ENCODE measurements around the gene MESP2. TPM values are rescaled to one million over a fixed set of nuclear protein-coding genes. Genes with fewer than 3 reads are reported as not detected.
A peak's percentile ranks its signal among the peaks of the same experiment; 100 is the strongest.

MESP2 gene
- polyA plus RNA-seq, 4 donors = 0.34 to 0.39 TPM; not detected in 2

DNA sequence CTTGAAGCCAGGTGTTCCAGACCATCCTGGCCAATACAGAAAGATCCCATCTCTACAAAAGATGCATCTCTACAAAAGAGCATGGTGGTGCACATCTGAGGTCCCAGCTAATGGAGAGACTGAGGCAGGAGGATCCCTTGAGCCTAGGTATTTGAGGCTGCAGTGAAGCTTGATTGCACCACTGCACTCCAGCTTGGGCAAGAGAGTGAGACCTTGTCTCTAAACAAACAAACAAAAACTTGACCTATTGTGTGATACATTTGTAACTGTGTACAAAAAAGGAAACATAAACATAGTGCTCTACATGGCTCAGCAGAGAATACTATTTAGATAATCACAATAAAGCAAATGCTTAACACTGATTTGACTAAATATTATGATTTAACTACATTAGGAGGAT is 19.9 kb downstream of the MESP2 start:
- H3K4me3 ChIP-seq (ENCODE audit: low read depth in 1 of 3, low read length in 3 of 3) = no peak overlapping the region
- H3K4me1 ChIP-seq (ENCODE audit: control insufficient read depth in 3 of 3, insufficient read depth in 2 of 3, low read depth in 1 of 3, low read length in 2 of 3) = peaks cover 0 to 6% (median 3%) of the 10 kb centered on the region in 3 donors
- H3K27ac ChIP-seq (ENCODE audit: low read depth in 1 of 3, low read length in 2 of 3) = no peak overlapping the region
- no peaks in the 10 kb centered on the region for H3K27me3 ChIP-seq (ENCODE audit: control insufficient read depth in 3 of 3, insufficient read depth in 3 of 3, low read length in 3 of 3)
- DNase-seq (peak in 1 of 2 donors; percentile 5), FAIRE-seq (no peak)
- H3K9me3 ChIP-seq (ENCODE audit: control insufficient read depth in 2 of 2, insufficient read depth in 1 of 2, low read depth in 1 of 2, low read length in 1 of 2) = no peaks in the 10 kb centered on the region
- H3K36me3 ChIP-seq (ENCODE audit: control insufficient read depth in 3 of 3, insufficient read depth in 2 of 3, low read depth in 1 of 3, low read length in 3 of 3) = peaks cover 2 to 88% (median 30%) of the 10 kb centered on the region in 3 donors

GRCh38 chr15:89797678-89798201 is 21.6 kb downstream of the MESP2 start:
- FAIRE-seq = no peak
- peaks cover 3 to 88% (median 22%) of the 10 kb centered on the region in 3 donors for H3K36me3 ChIP-seq (ENCODE audit: control insufficient read depth in 3 of 3, insufficient read depth in 2 of 3, low read depth in 1 of 3, low read length in 3 of 3)

GRCh38 chr15:89799011-89799911 is 23.1 kb downstream of the MESP2 start:
- FAIRE-seq (no peak), DNase-seq (peak in 1 of 2 donors; percentile 34)
- Histone ChIP-seq H3K27ac (ENCODE audit: low read depth in 1 of 3, low read length in 2 of 3) (peak overlapping the region in 1 of 3 donors; percentile 52), H3K4me3 (ENCODE audit: low read depth in 1 of 3, low read length in 3 of 3) (peak overlapping the region in 1 of 3 donors; percentile 2), H3K9me3 (ENCODE audit: control insufficient read depth in 2 of 2, insufficient read depth in 1 of 2, low read depth in 1 of 2, low read length in 1 of 2) (no peaks in the 10 kb centered on the region), H3K27me3 (ENCODE audit: control insufficient read depth in 3 of 3, insufficient read depth in 3 of 3, low read length in 3 of 3) (no peaks in the 10 kb centered on the region), H3K4me1 (ENCODE audit: control insufficient read depth in 3 of 3, insufficient read depth in 2 of 3, low read depth in 1 of 3, low read length in 2 of 3) (peaks cover 0 to 33% (median 3%) of the 10 kb centered on the region in 3 donors), H3K36me3 (ENCODE audit: control insufficient read depth in 3 of 3, insufficient read depth in 2 of 3, low read depth in 1 of 3, low read length in 3 of 3) (peaks cover 3 to 90% (median 30%) of the 10 kb centered on the region in 3 donors)
- 78 to 82% (median 81%) methylated on average over 18 to 20 of the region's 20 CpGs for WGBS, 3 donors

More at GRCh38 chr15:89797678-89798201, 21.6 kb downstream of the MESP2 start:
- Histone ChIP-seq H3K4me3 (ENCODE audit: low read depth in 1 of 3, low read length in 3 of 3) (no peak overlapping the region), H3K9me3 (ENCODE audit: control insufficient read depth in 2 of 2, insufficient read depth in 1 of 2, low read depth in 1 of 2, low read length in 1 of 2) (no peaks in the 10 kb centered on the region), H3K4me1 (ENCODE audit: control insufficient read depth in 3 of 3, insufficient read depth in 2 of 3, low read depth in 1 of 3, low read length in 2 of 3) (peaks cover 0 to 19% (median 3%) of the 10 kb centered on the region in 3 donors), H3K27ac (ENCODE audit: low read depth in 1 of 3, low read length in 2 of 3) (no peak overlapping the region), H3K27me3 (ENCODE audit: control insufficient read depth in 3 of 3, insufficient read depth in 3 of 3, low read length in 3 of 3) (no peaks in the 10 kb centered on the region)
- DNase-seq = peak in 1 of 2 donors; percentile 15
- 81 to 92% (median 87%) methylated on average over 4 of the region's 4 CpGs for WGBS, 3 donors

DNA sequence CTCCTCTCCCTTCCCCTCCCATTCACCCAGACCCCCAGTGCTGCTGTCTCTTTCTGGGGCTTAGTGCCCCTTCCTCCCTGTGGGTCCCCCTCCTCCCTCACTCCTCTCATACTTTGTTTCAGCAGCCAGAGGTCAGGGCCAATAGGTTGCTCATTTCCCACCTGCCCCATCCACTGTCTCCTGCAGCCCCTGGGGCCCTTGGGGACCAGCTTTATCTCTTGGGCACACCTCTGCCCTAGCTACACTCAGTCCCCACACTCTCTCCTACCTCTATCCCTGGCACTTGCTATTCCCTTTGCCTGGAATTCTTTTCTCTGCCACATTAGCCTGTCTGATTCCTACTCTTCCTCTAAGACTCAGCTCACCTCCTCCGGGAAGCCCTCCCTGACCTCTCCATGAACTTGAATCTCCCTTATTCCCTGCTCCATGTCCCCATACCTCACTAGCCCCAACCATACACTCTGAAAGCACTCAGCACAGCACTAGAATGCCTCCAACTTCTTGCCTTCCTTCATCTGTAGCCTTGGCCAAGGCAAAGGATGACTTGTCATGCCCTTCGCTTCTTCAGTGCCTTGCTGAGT is 23.9 kb downstream of the MESP2 start:
- Histone ChIP-seq H3K4me3 (ENCODE audit: low read depth in 1 of 3, low read length in 3 of 3) (peak overlapping the region in 1 of 3 donors; percentile 22), H3K4me1 (ENCODE audit: control insufficient read depth in 3 of 3, insufficient read depth in 2 of 3, low read depth in 1 of 3, low read length in 2 of 3) (peaks cover 0 to 35% (median 0%) of the 10 kb centered on the region in 3 donors), H3K27ac (ENCODE audit: low read depth in 1 of 3, low read length in 2 of 3) (peak overlapping the region in 1 of 3 donors; percentile 52), H3K9me3 (ENCODE audit: control insufficient read depth in 2 of 2, insufficient read depth in 1 of 2, low read depth in 1 of 2, low read length in 1 of 2) (no peaks in the 10 kb centered on the region), H3K36me3 (ENCODE audit: control insufficient read depth in 3 of 3, insufficient read depth in 2 of 3, low read depth in 1 of 3, low read length in 3 of 3) (peaks cover 3 to 91% (median 29%) of the 10 kb centered on the region in 3 donors), H3K27me3 (ENCODE audit: control insufficient read depth in 3 of 3, insufficient read depth in 3 of 3, low read length in 3 of 3) (no peaks in the 10 kb centered on the region)
- FAIRE-seq (no peak), DNase-seq (peak in 1 of 2 donors; percentile 13)
- 92 to 96% (median 92%) methylated on average over 2 of the region's 2 CpGs for WGBS, 3 donors

GRCh38 chr15:89801471-89802195 is 25.5 kb downstream of the MESP2 start:
- 85 to 88% (median 86%) methylated on average over 20 to 21 of the region's 21 CpGs for WGBS, 3 donors
- FAIRE-seq = no peak
- H3K27me3 ChIP-seq (ENCODE audit: control insufficient read depth in 3 of 3, insufficient read depth in 3 of 3, low read length in 3 of 3) = no peaks in the 10 kb centered on the region
- peak overlapping the region; percentile 11 to 86 (median 79) for H3K27ac ChIP-seq (ENCODE audit: low read depth in 1 of 3, low read length in 2 of 3)
- H3K36me3 ChIP-seq (ENCODE audit: control insufficient read depth in 3 of 3, insufficient read depth in 2 of 3, low read depth in 1 of 3, low read length in 3 of 3) = peaks cover 3 to 100% (median 29%) of the 10 kb centered on the region in 3 donors
- no peaks in the 10 kb centered on the region for H3K9me3 ChIP-seq (ENCODE audit: control insufficient read depth in 2 of 2, insufficient read depth in 1 of 2, low read depth in 1 of 2, low read length in 1 of 2)
- peak overlapping the region in 1 of 3 donors; percentile 81 for H3K4me3 ChIP-seq (ENCODE audit: low read depth in 1 of 3, low read length in 3 of 3)
- H3K4me1 ChIP-seq (ENCODE audit: control insufficient read depth in 3 of 3, insufficient read depth in 2 of 3, low read depth in 1 of 3, low read length in 2 of 3) = peaks cover 0 to 36% (median 0%) of the 10 kb centered on the region in 3 donors
- no peak for DNase-seq

DNA sequence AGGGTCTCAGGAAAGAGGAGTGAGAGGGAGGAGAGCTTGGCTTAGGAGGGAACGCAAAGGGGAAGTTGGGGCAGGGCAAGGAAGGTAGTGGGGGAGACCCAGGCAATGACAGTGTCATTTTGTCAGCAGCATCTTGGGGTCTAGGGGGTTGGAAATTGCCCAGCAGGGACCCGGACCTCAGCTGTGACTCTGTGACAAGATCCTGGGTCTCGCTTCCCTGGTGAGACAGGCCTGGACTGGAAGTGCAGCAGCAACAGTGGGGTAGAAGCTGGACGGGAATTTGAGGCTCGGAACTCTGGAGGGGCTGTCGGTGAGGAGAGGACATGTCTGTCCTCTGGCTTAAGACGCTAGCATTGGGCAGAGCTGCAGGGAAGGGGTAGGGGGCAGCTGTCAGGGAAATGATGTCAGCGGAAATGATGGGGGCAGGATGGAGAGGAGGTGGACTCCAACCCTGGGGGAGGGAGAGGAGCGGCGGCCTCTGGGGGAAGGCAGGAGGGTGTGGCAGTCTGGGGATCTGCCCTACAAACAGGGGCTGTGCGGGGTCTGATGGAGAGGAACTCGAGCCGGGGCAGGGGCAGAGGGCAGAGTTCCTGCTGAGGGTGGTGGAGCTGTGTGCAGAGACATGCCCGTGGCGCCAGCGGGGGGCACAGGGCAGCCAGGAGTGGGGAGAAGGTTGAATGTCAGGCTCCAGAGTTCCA is 26.2 kb downstream of the MESP2 start:
- peak overlapping the region; percentile 45 to 86 (median 83) for H3K27ac ChIP-seq (ENCODE audit: low read depth in 1 of 3, low read length in 2 of 3)
- H3K4me3 ChIP-seq (ENCODE audit: low read depth in 1 of 3, low read length in 3 of 3) = peak overlapping the region in 2 of 3 donors; percentile 72 to 81
- peaks cover 3 to 92% (median 29%) of the 10 kb centered on the region in 3 donors for H3K36me3 ChIP-seq (ENCODE audit: control insufficient read depth in 3 of 3, insufficient read depth in 2 of 3, low read depth in 1 of 3, low read length in 3 of 3)
- peak; percentile 69 to 90 for DNase-seq
- no peaks in the 10 kb centered on the region for H3K27me3 ChIP-seq (ENCODE audit: control insufficient read depth in 3 of 3, insufficient read depth in 3 of 3, low read length in 3 of 3)
- FAIRE-seq = no peak
- 52 to 56% (median 55%) methylated on average over 12 to 16 of the region's 16 CpGs for WGBS, 3 donors
- H3K9me3 ChIP-seq (ENCODE audit: control insufficient read depth in 2 of 2, insufficient read depth in 1 of 2, low read depth in 1 of 2, low read length in 1 of 2) = no peaks in the 10 kb centered on the region
- peaks cover 0 to 41% (median 0%) of the 10 kb centered on the region in 3 donors for H3K4me1 ChIP-seq (ENCODE audit: control insufficient read depth in 3 of 3, insufficient read depth in 2 of 3, low read depth in 1 of 3, low read length in 2 of 3)

GRCh38 chr15:89802986-89803824 is 27.1 kb downstream of the MESP2 start:
- Histone ChIP-seq H3K4me3 (ENCODE audit: low read depth in 1 of 3, low read length in 3 of 3) (peak overlapping the region in 2 of 3 donors; percentile 72 to 81), H3K27me3 (ENCODE audit: control insufficient read depth in 3 of 3, insufficient read depth in 3 of 3, low read length in 3 of 3) (no peaks in the 10 kb centered on the region), H3K9me3 (ENCODE audit: control insufficient read depth in 2 of 2, insufficient read depth in 1 of 2, low read depth in 1 of 2, low read length in 1 of 2) (no peaks in the 10 kb centered on the region), H3K27ac (ENCODE audit: low read depth in 1 of 3, low read length in 2 of 3) (peak overlapping the region; percentile 45 to 86 (median 83)), H3K4me1 (ENCODE audit: control insufficient read depth in 3 of 3, insufficient read depth in 2 of 3, low read depth in 1 of 3, low read length in 2 of 3) (peaks cover 0 to 50% (median 0%) of the 10 kb centered on the region in 3 donors), H3K36me3 (ENCODE audit: control insufficient read depth in 3 of 3, insufficient read depth in 2 of 3, low read depth in 1 of 3, low read length in 3 of 3) (peaks cover 3 to 89% (median 26%) of the 10 kb centered on the region in 3 donors)
- 47 to 78% (median 57%) methylated on average over 17 to 24 of the region's 24 CpGs for WGBS, 3 donors
- FAIRE-seq = no peak
- peak in 1 of 2 donors; percentile 33 for DNase-seq

Data from small intestine (tissue), 7 donors.